HG02884 (cell line): ENCODE measurements around the gene RPAP3.
A peak's percentile ranks its signal among the peaks of the same experiment; 100 is the strongest.

Source experiments
- ATAC-seq: cut with Tn5 transposase; IDR thresholded peaks from one replicate; pipeline ENCODE4 v1.9.1; 2021; ENCODE audit warnings: mild to moderate bottlenecking, moderate library complexity; ENCODE audit not compliant: unreplicated experiment

RPAP3 gene

GRCh38 chr12:47743311-47743860 lies 37.6 kb upstream of the RPAP3 start:
- no peak for ATAC-seq

- ATAC-seq: no peak
These were observed 36.5 kb upstream of the RPAP3 start for GRCh38 chr12:47742253-47742825.

GRCh38 chr12:47741340-47741703 lies 35.5 kb upstream of the RPAP3 start:
- ATAC-seq: no peak

GRCh38 chr12:47740606-47741339 lies 34.9 kb upstream of the RPAP3 start:
- peak; percentile 35 for ATAC-seq

- ATAC-seq: peak; percentile 55
These were observed 34.1 kb upstream of the RPAP3 start for GRCh38 chr12:47739979-47740378.

- ATAC-seq: no peak
These were observed 33.5 kb upstream of the RPAP3 start for GRCh38 chr12:47739297-47739696.

- ATAC-seq: no peak
These were observed 32.2 kb upstream of the RPAP3 start for GRCh38 chr12:47737936-47738594.

- ATAC-seq: no peak
These were observed 31.2 kb upstream of the RPAP3 start for GRCh38 chr12:47736877-47737676.

GRCh38 chr12:47736216-47736615 lies 30.4 kb upstream of the RPAP3 start:
- ATAC-seq: no peak

GRCh38 chr12:47735649-47736048 lies 29.8 kb upstream of the RPAP3 start:
- ATAC-seq: no peak

- no peak for ATAC-seq
These were observed 29.1 kb upstream of the RPAP3 start for GRCh38 chr12:47734725-47735480.

- no peak for ATAC-seq
These were observed 27.3 kb upstream of the RPAP3 start for GRCh38 chr12:47733142-47733541.

- no peak for ATAC-seq
These were observed 26.7 kb upstream of the RPAP3 start for GRCh38 chr12:47732504-47732903.

- no peak for ATAC-seq
These were observed 25.9 kb upstream of the RPAP3 start for GRCh38 chr12:47731723-47732122.

GRCh38 chr12:47730341-47730744 lies 24.5 kb upstream of the RPAP3 start:
- ATAC-seq: no peak

GRCh38 chr12:47729233-47729632 lies 23.4 kb upstream of the RPAP3 start:
- no peak for ATAC-seq

- peak; percentile 92 for ATAC-seq
These were observed 20.1 kb upstream of the RPAP3 start for GRCh38 chr12:47725893-47726292.

GRCh38 chr12:47725091-47725772 lies 19.4 kb upstream of the RPAP3 start, which contains the start of gene ENDOU:
ENDOU (minus strand) TSS chr12:47725490; CDS start chr12:47725413, 77 bp downstream.
- no peak for ATAC-seq

- no peak for ATAC-seq
These were observed 17.3 kb upstream of the RPAP3 start for GRCh38 chr12:47722941-47723631.
